ENCODE measurements around the gene FAM20C.
"Not testable (repeated sequence)": the region's sequence is repeated elsewhere in the genome, so short reads cannot be mapped to it uniquely, and the experiment has no call there.

The FAM20C gene

GRCh38 chr7:193481-194251 is 1.3 kb downstream of the FAM20C start:
- no peak for FAIRE-seq

- no peak for FAIRE-seq
Observed at GRCh38 chr7:194252-195009, 2.1 kb downstream of the FAM20C start.

- no peak for FAIRE-seq
Observed at GRCh38 chr7:195010-195829, 2.8 kb downstream of the FAM20C start.

- no peak for FAIRE-seq
Observed at GRCh38 chr7:195830-196128, 3.4 kb downstream of the FAM20C start.

- no peak for FAIRE-seq
Observed at GRCh38 chr7:196283-196682, 3.9 kb downstream of the FAM20C start.

- FAIRE-seq = no peak
Observed at GRCh38 chr7:196778-197321, 4.5 kb downstream of the FAM20C start.

GRCh38 chr7:197413-198335 is 5.3 kb downstream of the FAM20C start:
- no peak for FAIRE-seq

- no peak for FAIRE-seq
Observed at GRCh38 chr7:199483-200249, 7.3 kb downstream of the FAM20C start.

- FAIRE-seq = no peak
Observed at GRCh38 chr7:200290-200689, 7.9 kb downstream of the FAM20C start.

GRCh38 chr7:200704-201103 is 8.3 kb downstream of the FAM20C start:
- FAIRE-seq = no peak

- FAIRE-seq = no peak
Observed at GRCh38 chr7:204326-204725, 12.0 kb downstream of the FAM20C start.

- FAIRE-seq = no peak
Observed at GRCh38 chr7:205115-206010, 13.0 kb downstream of the FAM20C start.

- FAIRE-seq = not testable (repeated sequence)
Observed at GRCh38 chr7:206351-206750, 14.0 kb downstream of the FAM20C start.

GRCh38 chr7:207418-208129 is 15.2 kb downstream of the FAM20C start:
- no peak for FAIRE-seq

- no peak for FAIRE-seq
Observed at GRCh38 chr7:208130-208673, 15.8 kb downstream of the FAM20C start.

GRCh38 chr7:208816-209215 is 16.4 kb downstream of the FAM20C start:
- FAIRE-seq = no peak

- FAIRE-seq = no peak
Observed at GRCh38 chr7:209416-209815, 17.0 kb downstream of the FAM20C start.

GRCh38 chr7:209906-210305 is 17.5 kb downstream of the FAM20C start:
- FAIRE-seq = no peak

- FAIRE-seq = no peak
Observed at GRCh38 chr7:210401-210925, 18.1 kb downstream of the FAM20C start.

Data from TTC549 (cell line).